Measurements from ENCODE around the gene SPEM3.

DNA sequence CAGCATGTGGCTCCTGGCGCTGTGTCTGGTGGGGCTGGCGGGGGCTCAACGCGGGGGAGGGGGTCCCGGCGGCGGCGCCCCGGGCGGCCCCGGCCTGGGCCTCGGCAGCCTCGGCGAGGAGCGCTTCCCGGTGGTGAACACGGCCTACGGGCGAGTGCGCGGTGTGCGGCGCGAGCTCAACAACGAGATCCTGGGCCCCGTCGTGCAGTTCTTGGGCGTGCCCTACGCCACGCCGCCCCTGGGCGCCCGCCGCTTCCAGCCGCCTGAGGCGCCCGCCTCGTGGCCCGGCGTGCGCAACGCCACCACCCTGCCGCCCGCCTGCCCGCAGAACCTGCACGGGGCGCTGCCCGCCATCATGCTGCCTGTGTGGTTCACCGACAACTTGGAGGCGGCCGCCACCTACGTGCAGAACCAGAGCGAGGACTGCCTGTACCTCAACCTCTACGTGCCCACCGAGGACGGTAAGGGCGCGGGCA, 20.4 kb upstream of the SPEM3 start:
- TF ChIP-seq CTCF (IDR thresholded peaks at IDR 0.05; ENCODE audit: extremely low read depth in 1 of 2, insufficient read depth in 1 of 2, low read depth in 1 of 2, low read length in 2 of 2) = no peak
- no peak for TF ChIP-seq POLR2A (IDR thresholded peaks at IDR 0.05; ENCODE audit: low read depth, low read length)
- no peak for TF ChIP-seq MAX (IDR thresholded peaks at IDR 0.05; ENCODE audit: insufficient read depth, insufficient read length)

All from endothelial cell of umbilical vein (primary cell).